Subcutaneous adipose tissue (tissue), 4 donors: ENCODE data around the gene ATXN8OS. TPM values are rescaled to one million over a fixed set of nuclear protein-coding genes. Genes with fewer than 3 reads are reported as not detected.

Source experiments
- CTCF ChIP-seq: fragments of 450-650 bp; IDR thresholded peaks from one replicate; pipeline ENCODE4 v1.5.1; 2016; ENCODE audit warnings: low read depth, mild to moderate bottlenecking, control low read depth, antibody characterized with exemption, moderate library complexity
- total RNA-seq, 4 donors: library from RNA; depleted of rRNA; stranded (reverse); fragments of >200 nt; gene quantifications; one replicate each; pipeline ENCODE4 v1.1.0, GENCODE V29; 2016

The ATXN8OS gene
- total RNA-seq, 4 donors from 2014 or later = not detected

GRCh38 chr13:70107125-70107497, 515 bp upstream of the ATXN8OS start:
- no peak for TF ChIP-seq CTCF

GRCh38 chr13:70108356-70109105, 905 bp downstream of the ATXN8OS start, which contains the start of gene KLHL1:
KLHL1 (minus strand) TSS chr13:70108452; CDS start chr13:70107699, 753 bp downstream.
- no peak for TF ChIP-seq CTCF

- TF ChIP-seq CTCF = no peak
These were observed 9.8 kb downstream of the ATXN8OS start for GRCh38 chr13:70117338-70117905.

- no peak for TF ChIP-seq CTCF
These were observed 18.1 kb downstream of the ATXN8OS start for GRCh38 chr13:70125693-70126092.

- TF ChIP-seq CTCF = no peak
These were observed 20.5 kb downstream of the ATXN8OS start for GRCh38 chr13:70128098-70128497.

- no peak for TF ChIP-seq CTCF
These were observed 54.5 kb downstream of the ATXN8OS start for GRCh38 chr13:70162141-70162540.

- no peak for TF ChIP-seq CTCF
These were observed 63.1 kb downstream of the ATXN8OS start for GRCh38 chr13:70170689-70171088.
